ENCODE data around the gene ANKRD11.
"Not testable (repeated sequence)": the region's sequence is repeated elsewhere in the genome, so short reads cannot be mapped to it uniquely, and the experiment has no call there.

The ANKRD11 gene

DNA sequence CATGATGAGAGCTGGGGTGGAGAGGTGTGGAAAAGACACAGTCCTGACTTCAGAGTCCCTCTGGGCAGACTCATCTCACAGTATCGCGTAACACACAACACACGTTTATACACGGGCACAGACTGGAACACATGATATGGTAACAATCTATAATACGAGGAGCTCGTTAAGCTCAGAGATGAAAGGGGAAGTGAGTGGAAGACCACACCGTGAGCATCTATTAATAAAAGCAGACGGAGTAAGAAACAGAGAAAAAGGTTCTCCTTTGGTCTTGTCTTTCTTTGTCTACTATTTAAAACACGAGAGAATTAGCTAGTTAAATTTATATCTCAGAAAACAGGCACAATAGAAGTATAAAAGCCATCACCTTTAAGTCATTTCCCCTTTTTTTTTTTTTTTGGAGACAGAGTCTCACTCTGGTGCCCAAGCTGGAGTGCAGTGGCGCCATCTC, 13.5 kb downstream of the ANKRD11 start:
- no peak for DNase-seq

DNA sequence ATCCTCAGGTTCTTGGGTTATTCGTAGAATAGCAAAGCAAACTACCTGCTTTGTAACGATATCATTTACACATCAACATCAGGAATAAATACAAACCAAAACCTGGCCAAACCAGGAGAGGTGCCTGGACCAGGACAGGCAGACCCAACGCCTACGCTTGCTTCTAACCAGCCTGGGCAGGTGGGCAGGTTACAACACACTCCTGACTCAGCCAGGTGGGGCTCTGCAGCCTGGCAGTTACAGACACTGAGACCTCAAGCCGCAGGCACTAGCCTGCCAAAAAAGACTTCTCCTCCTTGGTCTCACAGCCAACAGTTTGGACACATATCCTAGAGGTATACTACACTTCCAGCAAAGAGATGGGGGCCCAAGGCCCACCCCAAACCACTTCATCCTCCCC, 14.0 kb downstream of the ANKRD11 start:
- DNase-seq: no peak

DNA sequence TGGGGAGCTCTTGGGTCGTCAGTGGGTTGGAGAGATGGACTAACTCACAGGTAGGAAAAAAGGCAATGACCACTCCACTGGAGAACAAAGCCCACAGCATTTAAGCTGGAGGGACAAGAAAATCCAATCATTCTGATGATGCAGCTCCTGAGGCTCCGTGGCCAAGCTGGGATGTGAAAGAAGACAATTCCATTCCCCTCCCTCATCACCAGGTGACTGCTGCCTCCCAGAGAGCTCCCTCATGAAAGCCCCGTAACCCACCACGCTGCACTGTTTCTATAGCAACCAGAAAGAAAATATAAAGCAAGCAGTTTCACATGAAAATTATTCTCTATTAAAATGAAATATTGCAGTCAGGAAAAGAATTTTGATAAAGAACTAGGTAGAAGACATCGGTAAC, 15.2 kb downstream of the ANKRD11 start:
- no peak for DNase-seq

- no peak for DNase-seq
Observed at GRCh38 chr16:89473791-89474414, 16.5 kb downstream of the ANKRD11 start.

DNA sequence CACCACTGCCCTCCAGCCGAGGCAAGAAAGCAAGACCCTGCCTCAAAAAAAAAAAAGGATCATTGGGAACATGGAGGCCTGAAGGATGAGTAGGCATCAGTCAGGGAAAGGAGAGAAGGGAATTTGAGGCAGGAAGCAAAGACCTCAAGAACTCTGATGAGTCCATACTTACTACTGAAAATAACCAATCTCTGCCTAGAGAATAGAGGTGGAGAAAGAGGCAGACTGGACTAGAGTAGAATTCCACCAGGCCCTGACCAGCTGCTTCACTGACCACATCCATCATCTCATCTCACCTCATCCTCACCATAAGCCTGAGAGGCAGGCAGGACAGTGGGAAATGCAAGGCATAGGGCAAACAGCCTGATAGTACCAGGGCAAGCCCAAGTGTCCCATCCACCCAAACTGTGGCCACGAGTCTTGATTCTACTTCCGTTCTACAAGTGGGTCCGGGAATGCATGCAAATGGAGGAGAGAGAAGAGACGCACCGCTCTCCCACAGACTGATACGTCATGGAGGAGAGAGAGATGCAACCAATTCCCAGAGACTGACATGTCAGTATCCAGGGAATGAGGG, 17.1 kb downstream of the ANKRD11 start:
- no peak for DNase-seq

- no peak for DNase-seq
Observed at GRCh38 chr16:89472711-89473075, 17.7 kb downstream of the ANKRD11 start.

- no peak for DNase-seq
Observed at GRCh38 chr16:89467382-89467781, 23.0 kb downstream of the ANKRD11 start.

DNA sequence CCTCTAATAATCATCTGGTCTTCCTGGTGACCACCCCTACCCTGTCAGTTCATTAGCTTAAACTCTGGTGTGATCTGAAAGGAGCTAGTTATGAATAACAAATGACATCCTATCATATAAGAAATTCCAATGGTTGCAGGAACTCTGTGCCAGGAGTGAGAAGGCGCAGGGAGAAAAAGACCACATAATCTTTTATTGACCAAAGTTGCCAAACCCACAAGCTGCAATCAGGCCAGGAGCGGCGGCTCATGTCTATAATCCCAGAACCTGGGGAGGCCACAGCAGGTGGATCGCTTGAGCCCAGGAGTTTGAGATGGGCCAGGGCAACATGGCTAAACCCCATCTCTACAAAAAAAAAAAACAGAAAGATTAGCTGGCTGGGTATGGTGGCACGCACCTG, 23.4 kb downstream of the ANKRD11 start:
- DNase-seq: no peak

DNA sequence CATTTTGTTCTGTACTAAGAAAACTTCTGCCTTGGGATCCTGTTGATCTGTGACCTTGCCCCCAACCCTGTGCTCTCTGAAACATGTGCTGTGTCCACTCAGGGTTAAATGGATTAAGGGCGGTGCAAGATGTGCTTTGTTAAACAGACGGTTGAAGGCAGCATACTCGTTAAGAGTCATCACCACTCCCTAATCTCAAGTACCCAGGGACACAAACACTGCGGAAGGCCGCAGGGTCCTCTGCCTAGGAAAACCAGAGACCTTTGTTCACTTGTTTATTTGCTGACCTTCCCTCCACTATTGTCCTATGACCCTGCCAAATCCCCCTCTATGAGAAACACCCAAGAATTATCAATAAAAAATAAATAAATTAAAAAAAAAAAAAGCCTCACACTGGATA, 27.0 kb downstream of the ANKRD11 start:
- DNase-seq: not testable (repeated sequence)

GRCh38 chr16:89462639-89463038, 27.7 kb downstream of the ANKRD11 start:
- not testable (repeated sequence) for DNase-seq

DNA sequence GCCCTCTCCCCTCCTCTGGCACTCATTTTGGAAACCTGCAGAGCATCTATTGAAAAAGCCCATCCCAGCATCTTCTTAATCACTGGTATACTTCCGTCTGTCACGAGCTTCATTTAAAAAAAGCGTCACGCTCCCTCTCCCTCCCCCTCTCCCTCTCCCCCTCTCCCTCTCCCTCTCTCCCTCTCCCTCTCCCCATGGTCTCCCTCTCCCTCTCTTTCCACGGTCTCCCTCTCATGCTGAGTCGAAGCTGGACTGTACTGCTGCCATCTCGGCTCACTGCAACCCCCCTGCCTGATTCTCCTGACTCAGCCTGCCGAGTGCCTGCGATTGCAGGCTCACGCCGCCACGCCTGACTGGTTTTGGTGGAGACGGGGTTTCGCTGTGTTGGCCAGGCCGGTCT, 28.5 kb downstream of the ANKRD11 start:
- not testable (repeated sequence) for DNase-seq

GRCh38 chr16:89460556-89460955, 29.8 kb downstream of the ANKRD11 start:
- no peak for DNase-seq

DNA sequence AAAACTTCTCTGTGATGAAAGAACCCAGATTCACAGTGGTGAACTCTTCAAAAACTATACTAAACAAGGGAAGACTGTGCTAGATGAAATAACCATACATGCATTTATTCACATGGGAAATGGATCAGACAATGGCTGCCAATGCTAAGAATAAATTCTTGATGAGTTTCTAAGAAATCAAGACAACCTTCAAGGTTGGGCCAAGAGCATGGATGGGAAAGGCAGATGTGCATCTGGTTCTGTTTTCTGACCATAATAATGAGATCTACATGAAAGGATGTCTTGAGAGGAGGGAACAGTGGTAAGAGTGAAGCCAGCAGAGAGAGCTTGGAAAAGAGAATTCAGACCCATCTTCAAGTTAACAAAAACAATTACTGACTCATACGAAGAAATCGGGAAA, 31.4 kb downstream of the ANKRD11 start:
- no peak for DNase-seq

DNA sequence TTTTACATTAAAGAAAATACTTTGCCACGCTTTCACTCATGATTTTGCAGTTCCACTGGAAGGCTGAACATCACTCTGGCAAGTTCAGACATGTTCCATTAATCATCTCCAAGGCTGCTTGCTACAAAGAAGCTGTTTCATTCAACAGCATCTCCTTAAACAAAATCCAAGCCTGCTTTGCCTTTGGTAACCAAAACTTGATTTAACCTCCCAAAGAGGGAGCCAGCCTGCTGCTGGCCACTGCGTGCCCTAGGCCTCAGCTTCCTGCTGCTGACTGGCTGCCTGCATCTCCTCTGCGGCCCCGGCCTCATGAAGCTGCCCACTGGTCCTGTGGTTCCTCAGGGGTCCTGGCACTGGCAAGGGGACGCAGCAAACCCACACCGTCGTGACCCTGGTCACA, 31.8 kb downstream of the ANKRD11 start:
- no peak for DNase-seq

GRCh38 chr16:89456419-89456959, 33.9 kb downstream of the ANKRD11 start:
- DNase-seq: no peak

- no peak for DNase-seq
Observed at GRCh38 chr16:89455692-89456091, 34.7 kb downstream of the ANKRD11 start.

GRCh38 chr16:89455178-89455577, 35.2 kb downstream of the ANKRD11 start:
- DNase-seq: no peak

GRCh38 chr16:89454378-89455125, 35.8 kb downstream of the ANKRD11 start:
- not testable (repeated sequence) for DNase-seq

DNA sequence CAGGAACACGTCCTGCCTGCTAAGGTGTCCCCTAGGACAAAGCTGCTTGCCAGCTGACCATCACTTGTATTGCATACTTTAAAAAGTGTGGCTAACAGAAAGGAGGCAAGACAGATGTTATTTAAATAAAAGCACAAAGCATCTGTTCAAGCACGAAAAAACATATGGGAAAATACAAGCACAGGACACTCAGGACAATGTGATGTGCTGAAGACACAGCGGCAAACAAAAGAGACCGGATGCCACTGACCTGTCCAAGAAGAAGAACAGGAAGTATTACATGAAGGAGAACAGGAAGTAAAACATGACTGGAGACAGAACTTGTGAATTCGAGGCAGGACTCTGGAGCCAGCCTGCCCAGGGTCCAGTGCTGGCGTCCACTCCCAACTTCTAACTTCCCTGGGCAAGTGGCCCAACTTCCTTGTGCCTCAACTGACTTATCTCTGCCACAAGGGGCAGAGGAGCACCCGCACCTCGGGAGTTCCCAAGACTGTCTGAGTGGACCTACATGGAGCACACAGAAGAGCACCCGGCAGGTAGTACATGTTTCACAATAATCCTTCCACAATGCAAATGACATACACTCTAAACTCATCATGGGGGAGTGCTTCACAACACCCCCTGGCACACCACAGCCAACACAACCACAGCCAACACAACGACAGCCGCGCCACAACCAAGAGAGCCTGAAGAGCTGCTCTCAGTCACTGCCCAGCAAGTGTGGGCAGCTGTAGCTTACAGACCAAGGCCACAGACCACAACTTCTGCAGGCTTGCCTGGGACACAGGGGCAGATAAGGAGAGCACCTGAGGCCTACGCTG, 36.6 kb downstream of the ANKRD11 start:
- DNase-seq: no peak

GRCh38 chr16:89452925-89453324, 37.4 kb downstream of the ANKRD11 start:
- no peak for DNase-seq

GRCh38 chr16:89452241-89452640, 38.1 kb downstream of the ANKRD11 start:
- DNase-seq: no peak

GRCh38 chr16:89450537-89450936, 39.8 kb downstream of the ANKRD11 start:
- no peak for DNase-seq

- no peak for DNase-seq
Observed at GRCh38 chr16:89449726-89450335, 40.5 kb downstream of the ANKRD11 start.
